OCI-LY1 (cell line): ENCODE results near the gene DPF3.

Experiments
- H2AFZ ChIP-seq: fragments of 200-600 bp; sonication (generic), shearing (Covaris generic); 2 replicates; pipeline ENCODE4 v1.6.0; 2014; ENCODE audit warnings: antibody characterized with exemption, mild to moderate bottlenecking, low read length
- H3F3A ChIP-seq: fragments of 200-600 bp; sonication (generic), shearing (Covaris generic); 2 replicates; pipeline ENCODE4 v1.6.0; 2014; ENCODE audit warnings: mild to moderate bottlenecking, antibody characterized with exemption, low read length, moderate library complexity; ENCODE audit not compliant: insufficient read depth
- H3K27ac ChIP-seq: fragments of 200-600 bp; sonication (generic); 2 replicates; pipeline ENCODE4 v1.5.1; 2014; ENCODE audit warnings: low read length, mixed run types, mild to moderate bottlenecking, low read depth; ENCODE audit not compliant: poor library complexity, severe bottlenecking
- H3K27me3 ChIP-seq: fragments of 200-600 bp; sonication (generic); 2 replicates; pipeline ENCODE4 v1.6.0; 2014; ENCODE audit warnings: antibody characterized with exemption, mild to moderate bottlenecking, low read length, moderate library complexity; ENCODE audit not compliant: insufficient read depth
- H3K36me3 ChIP-seq: fragments of 200-600 bp; sonication (generic); 2 replicates; pipeline ENCODE4 v1.6.1; 2014; ENCODE audit warnings: mild to moderate bottlenecking, antibody characterized with exemption, low read length, moderate library complexity, mixed read lengths; ENCODE audit not compliant: insufficient read depth
- H3K4me1 ChIP-seq: fragments of 200-600 bp; sonication (generic); 2 replicates; pipeline ENCODE4 v1.5.1; 2014; ENCODE audit warnings: mild to moderate bottlenecking, low read length, moderate library complexity; ENCODE audit not compliant: insufficient read depth, severe bottlenecking
- H3K4me2 ChIP-seq: fragments of 200-600 bp; sonication (generic), shearing (Covaris generic); 2 replicates; pipeline ENCODE4 v1.6.1; 2014; ENCODE audit warnings: low read length
- H3K4me3 ChIP-seq: fragments of 200-600 bp; sonication (generic); 2 replicates; pipeline ENCODE4 v1.5.1; 2014; ENCODE audit warnings: low read length, low read depth, mild to moderate bottlenecking, mixed read lengths; ENCODE audit not compliant: poor library complexity, severe bottlenecking
- H3K79me2 ChIP-seq: fragments of 200-600 bp; shearing (Covaris generic); 2 replicates; pipeline ENCODE4 v1.6.1; 2016; ENCODE audit warnings: mixed run types, low read length, mixed read lengths; ENCODE audit not compliant: insufficient read depth
- H3K9ac ChIP-seq: fragments of 200-600 bp; sonication (generic), shearing (Covaris generic); 2 replicates; pipeline ENCODE4 v1.6.1; 2014; ENCODE audit warnings: mild to moderate bottlenecking, low read length, mixed read lengths
- H3K9me2 ChIP-seq: fragments of 200-600 bp; sonication (generic), shearing (Covaris generic); 2 replicates; pipeline ENCODE4 v1.6.1; 2014; ENCODE audit warnings: low read depth, mild to moderate bottlenecking, low read length, mixed read lengths
- H3K9me3 ChIP-seq: fragments of 200-600 bp; shearing (Covaris generic); 2 replicates; pipeline ENCODE4 v1.6.1; 2014; ENCODE audit warnings: low read length, mixed read lengths
- H4K20me1 ChIP-seq: fragments of 200-600 bp; sonication (generic), shearing (Covaris generic); 2 replicates; pipeline ENCODE4 v1.6.0; 2016; ENCODE audit warnings: mild to moderate bottlenecking, low read length; ENCODE audit not compliant: insufficient read depth
- EZH2 ChIP-seq: fragments of 200-600 bp; sonication (generic), shearing (Covaris generic); IDR thresholded peaks from 2 replicates; pipeline ENCODE4 v1.8.0; 2017; ENCODE audit warnings: borderline replicate concordance, mixed run types, mild to moderate bottlenecking, antibody characterized with exemption, low read length, moderate library complexity, mixed read lengths
- TF ChIP-seq, protein P1 (sequence below): fragments of 200-600 bp; sonication (generic), shearing (Covaris generic); IDR thresholded peaks from 2 replicates; pipeline ENCODE4 v1.5.1; 2017; ENCODE audit warnings: mild to moderate bottlenecking, antibody characterized with exemption, low read length, moderate library complexity, mixed read lengths

DPF3 gene

DNA sequence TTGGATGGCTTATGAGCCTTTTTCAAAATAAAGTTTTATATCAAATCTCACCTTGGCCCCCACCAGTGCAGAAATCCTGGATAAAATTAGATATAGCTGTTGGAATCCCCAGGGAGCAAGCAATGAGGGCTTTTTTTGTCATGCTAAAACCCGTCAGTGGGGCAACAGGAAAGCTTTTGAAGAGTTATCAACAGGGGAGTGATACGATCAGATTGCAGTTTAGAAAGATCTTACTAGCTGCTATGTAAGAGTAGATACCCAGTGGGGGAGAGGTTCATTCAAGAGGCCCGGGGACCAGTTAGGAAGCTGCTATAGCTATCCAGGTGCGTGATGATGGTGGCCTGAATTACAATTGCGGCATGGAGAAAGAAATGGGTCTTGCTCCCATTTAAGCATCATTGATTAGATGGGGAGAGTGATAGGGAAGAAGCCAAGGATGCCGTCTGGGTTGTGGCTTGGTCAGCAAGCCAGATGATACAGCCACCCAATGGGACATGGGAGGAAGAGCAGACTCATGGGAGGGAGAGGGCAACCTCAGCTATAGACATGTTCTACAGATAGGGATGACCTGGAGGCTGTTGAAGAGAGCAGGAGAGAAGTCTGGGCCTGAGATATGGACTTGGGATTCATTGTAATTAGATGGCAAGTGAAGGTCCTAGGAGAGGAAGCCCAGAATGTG is 272.4 kb downstream of the DPF3 start:
- Histone ChIP-seq H3K27ac (no peak overlapping the region), H3F3A (no peaks in the 10 kb centered on the region), H4K20me1 (no peaks in the 10 kb centered on the region), H3K79me2 (no peaks in the 10 kb centered on the region), H2AFZ (no peak overlapping the region), H3K27me3 (no peaks in the 10 kb centered on the region), H3K4me3 (no peak overlapping the region), H3K4me1 (no peaks in the 10 kb centered on the region), H3K9me2 (no peaks in the 10 kb centered on the region), H3K9ac (no peak overlapping the region), H3K36me3 (no peaks in the 10 kb centered on the region), H3K4me2 (no peak overlapping the region), H3K9me3 (no peaks in the 10 kb centered on the region)
- no peak for TF ChIP-seq EZH2
- TF ChIP-seq, protein P1, sequence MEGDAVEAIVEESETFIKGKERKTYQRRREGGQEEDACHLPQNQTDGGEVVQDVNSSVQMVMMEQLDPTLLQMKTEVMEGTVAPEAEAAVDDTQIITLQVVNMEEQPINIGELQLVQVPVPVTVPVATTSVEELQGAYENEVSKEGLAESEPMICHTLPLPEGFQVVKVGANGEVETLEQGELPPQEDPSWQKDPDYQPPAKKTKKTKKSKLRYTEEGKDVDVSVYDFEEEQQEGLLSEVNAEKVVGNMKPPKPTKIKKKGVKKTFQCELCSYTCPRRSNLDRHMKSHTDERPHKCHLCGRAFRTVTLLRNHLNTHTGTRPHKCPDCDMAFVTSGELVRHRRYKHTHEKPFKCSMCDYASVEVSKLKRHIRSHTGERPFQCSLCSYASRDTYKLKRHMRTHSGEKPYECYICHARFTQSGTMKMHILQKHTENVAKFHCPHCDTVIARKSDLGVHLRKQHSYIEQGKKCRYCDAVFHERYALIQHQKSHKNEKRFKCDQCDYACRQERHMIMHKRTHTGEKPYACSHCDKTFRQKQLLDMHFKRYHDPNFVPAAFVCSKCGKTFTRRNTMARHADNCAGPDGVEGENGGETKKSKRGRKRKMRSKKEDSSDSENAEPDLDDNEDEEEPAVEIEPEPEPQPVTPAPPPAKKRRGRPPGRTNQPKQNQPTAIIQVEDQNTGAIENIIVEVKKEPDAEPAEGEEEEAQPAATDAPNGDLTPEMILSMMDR, result no peak

DNA sequence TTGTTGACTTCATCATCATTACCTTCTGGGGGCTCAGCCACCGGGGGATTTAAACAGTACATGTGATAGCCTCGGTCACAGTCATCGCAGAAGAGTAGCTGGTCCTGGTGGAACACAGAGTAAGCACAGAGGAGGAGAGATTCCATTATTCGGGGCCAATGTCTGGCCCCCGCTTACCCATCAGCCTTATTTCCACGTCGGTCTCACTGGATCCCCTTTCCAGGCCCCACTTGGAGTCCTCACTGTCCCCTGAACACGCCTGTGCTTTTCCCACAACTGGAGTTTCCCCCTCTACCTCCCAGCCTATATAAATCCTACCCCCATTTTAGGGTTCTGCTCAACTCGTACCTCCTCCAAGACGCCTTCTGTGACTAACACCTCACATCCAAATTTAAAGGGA is 274.0 kb downstream of the DPF3 start:
- H3F3A ChIP-seq, result no peaks in the 10 kb centered on the region
- no peak for TF ChIP-seq EZH2
- TF ChIP-seq, protein P1, result no peak
- no peaks in the 10 kb centered on the region for H3K79me2 ChIP-seq
- H3K4me3 ChIP-seq, result no peak overlapping the region
- H3K36me3 ChIP-seq, result no peaks in the 10 kb centered on the region
- H3K4me2 ChIP-seq, result no peak overlapping the region
- H3K9me3 ChIP-seq, result no peaks in the 10 kb centered on the region
- H3K9ac ChIP-seq, result no peak overlapping the region
- H3K27me3 ChIP-seq, result 0 out of 2 replicates have a peak, but pooled peaks cover 2% of the 10 kb centered on the region
- no peaks in the 10 kb centered on the region for H3K4me1 ChIP-seq
- no peaks in the 10 kb centered on the region for H4K20me1 ChIP-seq
- H2AFZ ChIP-seq, result no peak overlapping the region
- no peak overlapping the region for H3K27ac ChIP-seq
- no peaks in the 10 kb centered on the region for H3K9me2 ChIP-seq

DNA sequence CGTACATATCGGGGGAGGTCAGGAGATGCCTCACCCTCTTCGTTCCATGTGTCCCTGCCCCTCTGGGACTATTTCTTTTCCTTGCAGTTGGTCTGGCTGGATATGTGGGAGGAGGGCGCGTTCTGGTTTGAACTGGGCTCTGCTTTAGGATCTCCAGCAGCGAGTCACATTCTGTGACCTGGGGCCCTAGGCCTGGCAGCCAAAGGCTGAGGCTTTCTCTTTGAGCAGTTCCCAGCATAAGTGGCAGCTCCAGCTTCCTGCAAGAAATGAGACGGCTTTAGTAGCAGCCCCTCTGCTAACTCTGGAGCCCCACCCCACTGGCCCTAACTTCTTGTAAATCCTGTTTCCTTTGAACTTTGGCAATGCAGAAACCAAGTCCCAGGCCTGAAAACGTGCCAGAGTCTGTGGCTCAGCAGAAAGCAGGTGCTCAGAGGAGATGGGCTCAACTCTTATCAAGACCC is 274.8 kb downstream of the DPF3 start:
- no peak overlapping the region for H3K27ac ChIP-seq
- H3K79me2 ChIP-seq, result no peaks in the 10 kb centered on the region
- H3K36me3 ChIP-seq, result no peaks in the 10 kb centered on the region
- no peak overlapping the region for H3K4me3 ChIP-seq
- H3K4me2 ChIP-seq, result no peak overlapping the region
- no peak overlapping the region for H3K9ac ChIP-seq
- H3K4me1 ChIP-seq, result no peaks in the 10 kb centered on the region
- no peaks in the 10 kb centered on the region for H3K9me3 ChIP-seq
- H3F3A ChIP-seq, result no peaks in the 10 kb centered on the region
- H2AFZ ChIP-seq, result no peak overlapping the region
- 0 out of 2 replicates have a peak, but pooled peaks cover 3% of the 10 kb centered on the region for H3K27me3 ChIP-seq
- TF ChIP-seq, protein P1, result no peak
- TF ChIP-seq EZH2, result no peak
- no peaks in the 10 kb centered on the region for H4K20me1 ChIP-seq
- H3K9me2 ChIP-seq, result no peaks in the 10 kb centered on the region
